Uterus (tissue), 2 donors: Measurements from ENCODE around the gene GADD45B.

Source experiments
- CTCF ChIP-seq, 4 experiments: fragments of 200-600 bp in 2 of 4; fragments of 450-650 bp in 2 of 4; sonication (generic) in 2 of 4; IDR thresholded peaks; one replicate each; pipeline ENCODE4 v1.5.1; 2016 to 2019; ENCODE audit warnings: antibody characterized with exemption in 4 of 4, mild to moderate bottlenecking in 2 of 4, moderate library complexity in 1 of 4
- POLR2A ChIP-seq, 2 donors: fragments of 450-650 bp; IDR thresholded peaks; one replicate each; pipeline ENCODE4 v1.6.1; 2016; ENCODE audit warnings: antibody characterized with exemption in 2 of 2, mild to moderate bottlenecking in 1 of 2, moderate library complexity in 1 of 2

DNA sequence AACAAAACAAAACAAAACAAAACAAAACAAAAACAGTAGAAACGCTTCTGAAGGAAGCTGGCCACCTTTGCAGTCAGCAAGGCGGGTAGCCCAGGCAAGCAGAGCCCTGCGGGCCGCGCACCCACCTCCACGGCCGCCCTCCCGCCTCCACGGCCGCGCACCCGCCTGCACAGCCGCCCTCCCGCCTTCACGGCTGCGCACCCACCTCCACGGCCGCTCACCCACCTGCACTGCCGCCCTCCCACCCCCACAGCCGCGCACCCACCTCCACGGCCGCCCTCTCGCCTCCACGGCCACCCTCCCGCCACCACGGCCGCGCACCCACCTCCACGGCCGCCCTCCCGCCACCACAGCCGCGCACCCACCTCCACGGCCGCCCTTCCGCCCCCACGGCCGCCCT, 39.5 kb upstream of the GADD45B start:
- TF ChIP-seq CTCF (IDR thresholded peaks at IDR 0.05) (no peak), POLR2A (IDR thresholded peaks at IDR 0.05) (no peak)
